ENCODE results near the gene STEAP3.

The STEAP3 gene

GRCh38 chr2:119198240-119198840 lies 25.3 kb upstream of the STEAP3 start:
- Histone ChIP-seq H3K27me3 (ENCODE audit: control insufficient read depth in 1 of 2, insufficient read depth in 2 of 2, low read length in 2 of 2) (peaks cover 0 to 7% of the 10 kb centered on the region in 2 donors), H3K9me3 (ENCODE audit: control insufficient read depth in 2 of 2, low read length in 2 of 2) (no peaks in the 10 kb centered on the region), H3K4me1 (ENCODE audit: control insufficient read depth, insufficient read depth, low read length) (no peaks in the 10 kb centered on the region), H3K36me3 (ENCODE audit: control insufficient read depth in 2 of 2, insufficient read depth in 2 of 2, low read length in 2 of 2) (no peaks in the 10 kb centered on the region), H3K9ac (ENCODE audit: low read length in 2 of 2) (no peak overlapping the region), H3K4me3 (ENCODE audit: low read length in 2 of 2) (no peak overlapping the region), H3K27ac (ENCODE audit: low read length) (no peak overlapping the region)

GRCh38 chr2:119201815-119202214 lies 21.8 kb upstream of the STEAP3 start:
- H3K9ac ChIP-seq (ENCODE audit: low read length in 2 of 2) = no peak overlapping the region
- H3K27ac ChIP-seq (ENCODE audit: low read length) = no peak overlapping the region
- H3K4me1 ChIP-seq (ENCODE audit: control insufficient read depth, insufficient read depth, low read length) = no peaks in the 10 kb centered on the region
- H3K36me3 ChIP-seq (ENCODE audit: control insufficient read depth in 2 of 2, insufficient read depth in 2 of 2, low read length in 2 of 2) = no peaks in the 10 kb centered on the region
- H3K9me3 ChIP-seq (ENCODE audit: control insufficient read depth in 2 of 2, low read length in 2 of 2) = no peaks in the 10 kb centered on the region
- H3K4me3 ChIP-seq (ENCODE audit: low read length in 2 of 2) = no peak overlapping the region
- H3K27me3 ChIP-seq (ENCODE audit: control insufficient read depth in 1 of 2, insufficient read depth in 2 of 2, low read length in 2 of 2) = peaks cover 0 to 7% of the 10 kb centered on the region in 2 donors

DNA sequence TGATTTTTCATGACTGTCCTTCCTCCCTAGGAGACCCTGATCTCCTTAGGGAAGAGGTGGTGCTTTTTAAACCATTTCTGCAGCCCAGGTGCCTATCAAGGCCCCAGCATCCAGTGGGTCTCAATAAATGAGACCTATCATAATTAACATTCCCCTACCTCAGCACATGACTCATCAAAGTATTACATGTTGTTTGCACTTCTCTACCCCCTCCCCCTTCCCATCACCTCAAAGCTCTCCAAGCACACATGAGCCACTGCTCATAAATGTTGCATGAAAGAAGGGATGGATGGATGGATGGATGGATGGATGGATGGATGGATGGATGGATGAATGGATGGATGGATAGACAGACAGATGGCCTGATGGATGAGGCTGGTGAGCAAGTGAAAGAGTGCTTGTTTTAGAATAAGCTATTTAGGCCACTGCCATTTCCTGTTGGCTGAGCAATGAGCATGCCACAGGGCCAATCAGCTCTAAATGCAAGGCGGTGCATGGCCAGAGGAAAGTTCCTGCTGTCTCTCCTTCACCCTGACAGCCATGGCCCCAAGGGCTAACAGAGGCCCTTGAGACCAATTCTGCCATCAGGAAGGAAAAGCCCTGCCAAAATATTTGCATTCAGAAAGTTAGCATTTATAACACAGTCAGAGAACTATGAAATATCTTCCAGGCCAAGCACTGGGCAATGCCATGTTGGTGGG lies 20.9 kb upstream of the STEAP3 start:
- H3K4me3 ChIP-seq (ENCODE audit: low read length in 2 of 2) = no peak overlapping the region
- no peaks in the 10 kb centered on the region for H3K4me1 ChIP-seq (ENCODE audit: control insufficient read depth, insufficient read depth, low read length)
- H3K27ac ChIP-seq (ENCODE audit: low read length) = no peak overlapping the region
- H3K27me3 ChIP-seq (ENCODE audit: control insufficient read depth in 1 of 2, insufficient read depth in 2 of 2, low read length in 2 of 2) = peaks cover 0 to 10% of the 10 kb centered on the region in 2 donors
- H3K9me3 ChIP-seq (ENCODE audit: control insufficient read depth in 2 of 2, low read length in 2 of 2) = no peaks in the 10 kb centered on the region
- H3K9ac ChIP-seq (ENCODE audit: low read length in 2 of 2) = no peak overlapping the region
- no peaks in the 10 kb centered on the region for H3K36me3 ChIP-seq (ENCODE audit: control insufficient read depth in 2 of 2, insufficient read depth in 2 of 2, low read length in 2 of 2)

GRCh38 chr2:119204525-119204924 lies 19.1 kb upstream of the STEAP3 start:
- H3K36me3 ChIP-seq (ENCODE audit: control insufficient read depth in 2 of 2, insufficient read depth in 2 of 2, low read length in 2 of 2) = no peaks in the 10 kb centered on the region
- H3K9me3 ChIP-seq (ENCODE audit: control insufficient read depth in 2 of 2, low read length in 2 of 2) = no peaks in the 10 kb centered on the region
- H3K27me3 ChIP-seq (ENCODE audit: control insufficient read depth in 1 of 2, insufficient read depth in 2 of 2, low read length in 2 of 2) = peaks cover 0 to 5% of the 10 kb centered on the region in 2 donors
- no peak overlapping the region for H3K4me3 ChIP-seq (ENCODE audit: low read length in 2 of 2)
- no peaks in the 10 kb centered on the region for H3K4me1 ChIP-seq (ENCODE audit: control insufficient read depth, insufficient read depth, low read length)
- H3K27ac ChIP-seq (ENCODE audit: low read length) = no peak overlapping the region
- H3K9ac ChIP-seq (ENCODE audit: low read length in 2 of 2) = no peak overlapping the region

GRCh38 chr2:119205001-119205706 lies 18.5 kb upstream of the STEAP3 start:
- H3K27me3 ChIP-seq (ENCODE audit: control insufficient read depth in 1 of 2, insufficient read depth in 2 of 2, low read length in 2 of 2) = peaks cover 0 to 5% of the 10 kb centered on the region in 2 donors

GRCh38 chr2:119206201-119206600 lies 17.4 kb upstream of the STEAP3 start:
- no peak overlapping the region for H3K27ac ChIP-seq (ENCODE audit: low read length)
- peaks cover 0 to 5% of the 10 kb centered on the region in 2 donors for H3K27me3 ChIP-seq (ENCODE audit: control insufficient read depth in 1 of 2, insufficient read depth in 2 of 2, low read length in 2 of 2)
- no peaks in the 10 kb centered on the region for H3K4me1 ChIP-seq (ENCODE audit: control insufficient read depth, insufficient read depth, low read length)
- H3K9me3 ChIP-seq (ENCODE audit: control insufficient read depth in 2 of 2, low read length in 2 of 2) = no peaks in the 10 kb centered on the region
- H3K4me3 ChIP-seq (ENCODE audit: low read length in 2 of 2) = no peak overlapping the region
- H3K36me3 ChIP-seq (ENCODE audit: control insufficient read depth in 2 of 2, insufficient read depth in 2 of 2, low read length in 2 of 2) = no peaks in the 10 kb centered on the region
- no peak overlapping the region for H3K9ac ChIP-seq (ENCODE audit: low read length in 2 of 2)

More at GRCh38 chr2:119205001-119205706, 18.5 kb upstream of the STEAP3 start:
- no peaks in the 10 kb centered on the region for H3K4me1 ChIP-seq (ENCODE audit: control insufficient read depth, insufficient read depth, low read length)
- H3K4me3 ChIP-seq (ENCODE audit: low read length in 2 of 2) = no peak overlapping the region
- H3K27ac ChIP-seq (ENCODE audit: low read length) = no peak overlapping the region
- H3K9ac ChIP-seq (ENCODE audit: low read length in 2 of 2) = no peak overlapping the region
- no peaks in the 10 kb centered on the region for H3K36me3 ChIP-seq (ENCODE audit: control insufficient read depth in 2 of 2, insufficient read depth in 2 of 2, low read length in 2 of 2)
- no peaks in the 10 kb centered on the region for H3K9me3 ChIP-seq (ENCODE audit: control insufficient read depth in 2 of 2, low read length in 2 of 2)

GRCh38 chr2:119207447-119207846 lies 16.2 kb upstream of the STEAP3 start:
- Histone ChIP-seq H3K36me3 (ENCODE audit: control insufficient read depth in 2 of 2, insufficient read depth in 2 of 2, low read length in 2 of 2) (no peaks in the 10 kb centered on the region), H3K9me3 (ENCODE audit: control insufficient read depth in 2 of 2, low read length in 2 of 2) (no peaks in the 10 kb centered on the region), H3K4me3 (ENCODE audit: low read length in 2 of 2) (no peak overlapping the region), H3K27ac (ENCODE audit: low read length) (no peak overlapping the region), H3K4me1 (ENCODE audit: control insufficient read depth, insufficient read depth, low read length) (peaks cover 3% of the 10 kb centered on the region), H3K9ac (ENCODE audit: low read length in 2 of 2) (no peak overlapping the region), H3K27me3 (ENCODE audit: control insufficient read depth in 1 of 2, insufficient read depth in 2 of 2, low read length in 2 of 2) (peaks cover 0 to 5% of the 10 kb centered on the region in 2 donors)

GRCh38 chr2:119208791-119209203 lies 14.8 kb upstream of the STEAP3 start:
- H3K4me1 ChIP-seq (ENCODE audit: control insufficient read depth, insufficient read depth, low read length) = peaks cover 3% of the 10 kb centered on the region
- no peaks in the 10 kb centered on the region for H3K36me3 ChIP-seq (ENCODE audit: control insufficient read depth in 2 of 2, insufficient read depth in 2 of 2, low read length in 2 of 2)
- no peak overlapping the region for H3K27ac ChIP-seq (ENCODE audit: low read length)
- H3K4me3 ChIP-seq (ENCODE audit: low read length in 2 of 2) = no peak overlapping the region
- H3K27me3 ChIP-seq (ENCODE audit: control insufficient read depth in 1 of 2, insufficient read depth in 2 of 2, low read length in 2 of 2) = peaks cover 0 to 5% of the 10 kb centered on the region in 2 donors
- H3K9ac ChIP-seq (ENCODE audit: low read length in 2 of 2) = no peak overlapping the region
- H3K9me3 ChIP-seq (ENCODE audit: control insufficient read depth in 2 of 2, low read length in 2 of 2) = no peaks in the 10 kb centered on the region

DNA sequence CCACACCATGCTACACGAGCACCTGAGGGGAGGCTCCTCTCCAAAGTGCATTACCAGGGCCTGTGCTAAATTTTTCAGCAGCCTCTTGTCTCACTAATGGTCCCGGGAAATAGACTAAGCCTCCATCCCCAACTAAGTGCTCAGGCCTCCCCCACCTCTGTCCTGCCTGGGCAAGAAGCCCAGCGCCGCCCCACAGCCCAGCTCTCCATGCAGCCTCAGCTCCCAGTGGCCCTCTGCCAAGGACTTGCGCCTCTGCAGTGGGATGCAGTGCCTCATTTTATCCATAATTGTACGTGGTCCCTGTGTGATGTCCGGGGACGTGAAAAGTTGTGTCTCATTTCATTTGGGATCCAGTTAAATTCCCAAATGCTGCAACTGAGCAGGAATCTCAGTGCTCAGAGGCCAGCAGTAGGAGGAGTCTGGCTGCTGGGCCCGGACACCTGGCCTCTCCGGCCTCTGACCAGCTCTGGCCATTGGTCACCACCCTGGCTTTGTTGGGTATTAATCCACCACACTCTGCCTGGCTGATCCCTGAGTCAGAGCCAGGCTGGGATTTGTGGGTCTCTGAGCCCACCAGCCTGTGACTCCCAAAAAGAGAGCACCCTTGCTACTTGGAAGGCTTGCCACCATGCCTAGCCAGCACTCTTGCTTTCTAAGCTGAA lies 11.4 kb upstream of the STEAP3 start:
- no peak overlapping the region for H3K9ac ChIP-seq (ENCODE audit: low read length in 2 of 2)
- no peak overlapping the region for H3K4me3 ChIP-seq (ENCODE audit: low read length in 2 of 2)
- peaks cover 0 to 5% of the 10 kb centered on the region in 2 donors for H3K27me3 ChIP-seq (ENCODE audit: control insufficient read depth in 1 of 2, insufficient read depth in 2 of 2, low read length in 2 of 2)
- no peaks in the 10 kb centered on the region for H3K36me3 ChIP-seq (ENCODE audit: control insufficient read depth in 2 of 2, insufficient read depth in 2 of 2, low read length in 2 of 2)
- H3K4me1 ChIP-seq (ENCODE audit: control insufficient read depth, insufficient read depth, low read length) = peaks cover 3% of the 10 kb centered on the region
- H3K27ac ChIP-seq (ENCODE audit: low read length) = no peak overlapping the region
- H3K9me3 ChIP-seq (ENCODE audit: control insufficient read depth in 2 of 2, low read length in 2 of 2) = no peaks in the 10 kb centered on the region

- H3K36me3 ChIP-seq (ENCODE audit: control insufficient read depth in 2 of 2, insufficient read depth in 2 of 2, low read length in 2 of 2) = no peaks in the 10 kb centered on the region
- H3K27ac ChIP-seq (ENCODE audit: low read length) = no peak overlapping the region
- no peaks in the 10 kb centered on the region for H3K9me3 ChIP-seq (ENCODE audit: control insufficient read depth in 2 of 2, low read length in 2 of 2)
- H3K4me3 ChIP-seq (ENCODE audit: low read length in 2 of 2) = no peak overlapping the region
- H3K4me1 ChIP-seq (ENCODE audit: control insufficient read depth, insufficient read depth, low read length) = peaks cover 3% of the 10 kb centered on the region
- H3K9ac ChIP-seq (ENCODE audit: low read length in 2 of 2) = no peak overlapping the region
- no peaks in the 10 kb centered on the region for H3K27me3 ChIP-seq (ENCODE audit: control insufficient read depth in 1 of 2, insufficient read depth in 2 of 2, low read length in 2 of 2)
These were observed 9.1 kb upstream of the STEAP3 start for GRCh38 chr2:119214453-119215037.

Data from stomach smooth muscle (tissue), 2 donors.